HG03175 (cell line): Measurements from ENCODE around the gene SEC24C.
"Not testable (repeated sequence)": the region's sequence is repeated elsewhere in the genome, so short reads cannot be mapped to it uniquely, and the experiment has no call there.

Experiments used
- ATAC-seq: cut with Tn5 transposase; IDR thresholded peaks from one replicate; pipeline ENCODE4 v1.9.1; 2021; ENCODE audit warnings: mild to moderate bottlenecking, moderate library complexity; ENCODE audit not compliant: unreplicated experiment

Gene SEC24C

DNA sequence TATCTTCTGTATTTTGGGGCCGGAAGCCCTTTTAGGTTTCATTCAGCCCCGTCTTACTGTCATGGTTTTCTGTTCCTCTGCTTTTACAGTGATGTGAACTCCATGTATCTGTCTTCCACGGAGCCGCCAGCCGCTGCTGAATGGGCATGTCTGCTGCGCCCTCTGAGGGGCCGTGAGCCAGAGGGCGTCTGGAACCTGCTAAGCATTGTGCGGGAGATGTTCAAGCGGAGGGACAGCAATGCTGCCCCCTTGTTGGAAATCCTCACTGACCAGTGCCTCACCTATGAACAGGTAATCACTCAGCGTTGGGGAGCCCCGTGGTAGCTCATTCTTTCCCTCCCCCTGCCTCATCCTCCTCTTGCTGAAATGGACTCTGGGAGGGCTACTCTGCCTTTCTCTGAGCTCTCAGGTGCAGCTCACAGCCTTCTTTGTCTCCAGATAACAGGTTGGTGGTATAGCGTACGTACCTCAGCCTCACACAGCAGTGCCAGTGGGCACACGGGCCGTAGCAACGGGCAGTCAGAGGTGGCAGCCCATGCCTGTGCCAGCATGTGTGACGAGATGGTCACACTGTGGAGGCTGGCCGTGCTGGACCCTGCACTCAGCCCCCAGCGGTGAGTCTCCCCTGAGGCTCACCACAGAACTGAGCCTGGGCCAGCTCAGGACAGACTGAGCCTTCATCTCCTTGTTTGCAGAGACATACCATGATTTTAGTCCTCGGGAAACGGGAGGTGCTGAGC lies 46.9 kb downstream of the SEC24C start:
- ATAC-seq, result no peak

DNA sequence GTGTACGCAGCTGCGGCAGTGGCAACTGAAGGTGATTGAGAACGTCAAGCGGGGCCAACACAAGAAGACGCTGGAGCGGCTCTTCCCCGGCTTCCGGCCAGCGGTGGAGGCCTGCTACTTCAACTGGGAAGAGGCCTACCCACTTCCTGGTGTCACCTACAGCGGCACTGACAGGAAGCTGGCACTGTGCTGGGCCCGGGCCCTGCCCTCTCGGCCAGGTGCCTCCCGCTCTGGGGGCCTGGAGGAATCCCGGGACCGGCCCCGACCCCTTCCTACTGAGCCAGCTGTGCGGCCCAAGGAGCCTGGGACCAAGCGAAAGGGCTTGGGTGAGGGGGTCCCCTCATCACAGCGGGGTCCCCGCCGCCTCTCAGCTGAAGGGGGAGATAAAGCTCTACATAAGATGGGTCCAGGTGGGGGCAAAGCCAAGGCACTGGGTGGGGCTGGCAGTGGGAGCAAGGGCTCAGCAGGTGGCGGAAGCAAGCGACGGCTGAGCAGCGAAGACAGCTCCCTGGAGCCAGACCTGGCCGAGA lies 47.8 kb downstream of the SEC24C start:
- no peak for ATAC-seq

DNA sequence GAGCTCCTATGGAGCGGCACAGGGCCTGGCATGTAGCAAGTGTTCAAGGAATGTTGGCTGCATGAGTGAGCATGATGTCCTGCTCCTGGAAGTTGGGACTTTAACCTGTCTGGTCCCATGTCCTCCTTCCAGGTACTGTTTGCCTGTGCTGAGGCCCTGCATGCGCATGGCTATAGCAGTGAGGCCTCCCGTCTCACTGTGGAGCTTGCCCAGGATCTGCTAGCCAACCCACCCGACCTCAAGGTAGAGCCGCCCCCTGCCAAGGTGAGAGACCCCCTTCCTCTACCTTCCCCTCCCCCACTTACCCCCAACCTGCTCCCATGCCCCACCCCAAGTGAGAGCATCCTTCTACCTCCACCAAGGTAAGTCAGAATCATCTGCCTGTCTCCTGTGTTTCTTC lies 49.3 kb downstream of the SEC24C start:
- ATAC-seq, result no peak

DNA sequence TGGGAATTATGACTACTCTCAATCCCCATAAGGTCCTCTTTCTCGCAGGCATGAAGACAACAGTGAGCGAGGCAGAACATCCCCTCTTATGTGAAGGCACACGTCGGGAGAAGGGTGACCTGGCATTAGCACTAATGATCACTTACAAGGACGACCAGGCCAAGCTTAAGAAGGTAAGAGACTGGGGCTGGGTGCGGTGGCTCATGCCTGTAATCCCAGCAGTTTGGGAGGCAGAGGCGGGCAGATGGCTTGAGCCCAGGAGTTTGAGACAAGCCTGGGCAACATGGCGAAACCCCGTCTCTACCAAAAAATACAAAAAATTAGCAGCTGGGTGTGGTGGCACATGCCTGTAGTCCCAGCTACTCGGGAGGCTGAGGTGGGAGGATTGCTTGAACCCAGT lies 51.3 kb downstream of the SEC24C start:
- not testable (repeated sequence) for ATAC-seq

DNA sequence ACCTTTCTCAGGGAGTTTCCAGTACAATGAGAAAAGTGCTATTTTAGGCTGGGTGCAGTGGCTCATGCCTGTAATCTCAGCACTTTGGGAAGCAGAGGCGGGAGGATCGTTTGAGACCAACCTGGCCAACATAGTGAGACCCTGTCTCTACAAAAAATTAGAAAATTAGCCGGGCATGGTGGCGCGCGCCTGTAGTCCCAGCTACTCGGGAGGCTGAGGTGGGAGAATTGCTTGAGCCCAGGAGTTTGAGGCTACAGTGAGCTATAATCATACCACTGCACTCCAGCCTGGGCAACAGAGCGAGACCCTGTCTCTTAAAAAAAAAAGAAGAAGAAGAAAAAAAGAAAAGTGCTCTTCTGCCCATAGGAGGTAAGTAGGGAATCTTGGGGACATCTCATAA lies 51.9 kb downstream of the SEC24C start:
- ATAC-seq, result not testable (repeated sequence)

DNA sequence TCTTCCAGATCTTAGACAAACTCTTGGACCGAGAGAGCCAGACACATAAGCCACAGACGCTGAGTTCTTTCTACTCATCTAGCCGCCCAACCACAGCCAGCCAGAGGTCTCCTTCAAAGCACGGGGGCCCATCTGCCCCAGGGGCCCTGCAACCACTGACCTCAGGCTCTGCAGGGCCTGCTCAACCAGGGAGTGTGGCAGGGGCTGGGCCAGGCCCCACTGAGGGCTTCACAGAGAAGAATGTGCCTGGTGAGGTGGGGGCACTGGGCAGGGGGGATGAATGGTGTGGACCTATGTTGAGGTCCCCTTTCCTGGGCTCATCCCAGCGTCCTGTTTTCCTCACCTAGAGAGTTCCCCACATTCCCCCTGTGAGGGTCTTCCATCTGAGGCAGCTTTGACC lies 52.6 kb downstream of the SEC24C start:
- no peak for ATAC-seq

DNA sequence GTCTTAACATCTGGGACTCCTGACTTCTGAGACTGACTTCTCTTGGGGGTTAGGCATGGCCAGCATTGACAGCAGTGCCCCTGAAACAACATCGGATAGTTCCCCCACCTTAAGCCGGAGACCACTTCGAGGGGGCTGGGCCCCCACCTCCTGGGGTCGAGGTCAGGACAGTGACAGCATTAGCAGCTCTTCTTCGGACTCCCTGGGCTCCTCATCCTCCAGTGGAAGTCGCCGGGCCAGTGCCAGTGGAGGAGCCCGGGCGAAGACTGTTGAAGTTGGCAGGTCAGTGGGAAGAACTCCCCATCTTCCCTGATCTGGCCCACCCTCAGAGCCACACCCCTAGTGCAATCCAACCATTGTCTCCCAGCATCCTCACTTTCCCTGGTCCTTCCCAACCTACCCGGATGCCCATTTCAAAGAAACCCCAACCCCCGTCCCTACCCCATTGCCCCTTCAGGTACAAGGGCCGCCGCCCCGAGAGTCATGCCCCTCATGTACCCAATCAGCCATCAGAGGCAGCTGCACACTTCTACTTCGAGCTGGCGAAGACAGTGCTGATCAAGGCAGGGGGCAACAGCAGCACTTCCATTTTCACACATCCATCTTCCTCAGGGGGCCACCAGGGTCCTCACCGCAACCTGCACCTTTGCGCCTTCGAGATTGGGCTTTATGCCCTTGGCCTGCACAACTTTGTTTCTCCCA lies 53.3 kb downstream of the SEC24C start:
- ATAC-seq, result no peak

DNA sequence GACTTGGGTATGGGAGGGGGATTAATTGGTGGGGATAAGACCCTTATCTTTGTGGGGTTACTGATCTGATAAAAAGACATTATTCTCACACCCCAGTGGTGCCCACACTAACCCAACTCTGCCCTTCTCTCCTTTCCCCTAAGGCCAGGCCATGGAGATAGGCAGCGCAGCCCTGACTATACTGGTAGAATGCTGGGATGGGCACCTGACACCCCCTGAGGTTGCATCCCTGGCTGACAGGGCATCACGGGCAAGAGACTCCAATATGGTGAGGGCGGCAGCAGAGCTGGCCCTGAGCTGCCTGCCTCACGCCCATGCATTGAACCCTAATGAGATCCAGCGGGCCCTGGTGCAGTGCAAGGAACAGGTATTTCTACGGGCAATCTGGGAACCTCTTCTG lies 53.9 kb downstream of the SEC24C start:
- no peak for ATAC-seq

DNA sequence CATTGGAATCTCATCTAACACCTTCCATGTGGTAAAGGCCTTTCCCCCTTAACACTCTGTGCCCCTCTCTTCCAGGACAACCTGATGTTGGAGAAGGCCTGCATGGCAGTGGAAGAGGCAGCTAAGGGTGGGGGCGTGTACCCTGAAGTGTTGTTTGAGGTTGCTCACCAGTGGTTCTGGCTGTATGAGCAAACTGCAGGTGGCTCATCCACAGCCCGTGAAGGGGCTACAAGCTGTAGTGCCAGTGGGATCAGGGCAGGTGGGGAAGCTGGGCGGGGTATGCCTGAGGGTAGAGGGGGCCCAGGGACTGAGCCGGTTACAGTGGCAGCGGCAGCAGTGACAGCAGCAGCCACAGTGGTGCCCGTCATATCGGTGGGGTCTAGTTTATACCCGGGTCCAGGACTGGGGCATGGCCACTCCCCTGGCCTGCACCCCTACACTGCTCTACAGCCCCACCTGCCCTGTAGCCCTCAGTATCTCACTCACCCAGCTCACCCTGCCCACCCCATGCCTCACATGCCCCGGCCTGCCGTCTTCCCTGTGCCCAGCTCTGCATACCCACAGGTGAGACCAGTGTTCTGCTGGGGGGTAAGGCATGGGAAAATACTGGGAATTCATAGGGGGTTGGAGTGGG lies 54.9 kb downstream of the SEC24C start:
- no peak for ATAC-seq

DNA sequence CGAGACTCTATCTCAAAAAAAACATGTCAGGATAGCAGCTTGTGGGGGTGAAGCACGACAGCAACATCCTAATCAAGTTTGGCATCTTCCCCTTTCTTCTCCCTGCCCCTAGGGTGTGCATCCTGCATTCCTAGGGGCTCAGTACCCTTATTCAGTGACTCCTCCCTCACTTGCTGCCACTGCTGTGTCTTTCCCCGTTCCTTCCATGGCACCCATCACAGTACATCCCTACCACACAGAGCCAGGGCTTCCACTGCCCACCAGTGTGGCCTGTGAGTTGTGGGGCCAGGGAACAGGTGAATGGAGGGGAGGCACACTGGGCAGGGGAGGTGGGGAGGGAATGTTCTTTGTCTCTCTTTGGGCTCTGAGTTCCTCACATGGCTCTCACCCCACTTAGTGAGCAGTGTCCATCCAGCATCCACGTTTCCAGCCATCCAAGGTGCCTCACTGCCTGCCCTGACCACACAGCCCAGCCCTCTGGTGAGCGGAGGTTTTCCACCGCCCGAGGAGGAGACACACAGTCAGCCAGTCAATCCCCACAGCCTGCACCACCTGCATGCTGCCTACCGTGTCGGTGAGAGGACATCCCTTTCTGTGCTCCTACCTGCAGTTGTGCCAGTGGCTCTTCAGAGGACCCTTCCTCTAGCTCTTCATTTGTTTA lies 55.9 kb downstream of the SEC24C start:
- ATAC-seq, result no peak

DNA sequence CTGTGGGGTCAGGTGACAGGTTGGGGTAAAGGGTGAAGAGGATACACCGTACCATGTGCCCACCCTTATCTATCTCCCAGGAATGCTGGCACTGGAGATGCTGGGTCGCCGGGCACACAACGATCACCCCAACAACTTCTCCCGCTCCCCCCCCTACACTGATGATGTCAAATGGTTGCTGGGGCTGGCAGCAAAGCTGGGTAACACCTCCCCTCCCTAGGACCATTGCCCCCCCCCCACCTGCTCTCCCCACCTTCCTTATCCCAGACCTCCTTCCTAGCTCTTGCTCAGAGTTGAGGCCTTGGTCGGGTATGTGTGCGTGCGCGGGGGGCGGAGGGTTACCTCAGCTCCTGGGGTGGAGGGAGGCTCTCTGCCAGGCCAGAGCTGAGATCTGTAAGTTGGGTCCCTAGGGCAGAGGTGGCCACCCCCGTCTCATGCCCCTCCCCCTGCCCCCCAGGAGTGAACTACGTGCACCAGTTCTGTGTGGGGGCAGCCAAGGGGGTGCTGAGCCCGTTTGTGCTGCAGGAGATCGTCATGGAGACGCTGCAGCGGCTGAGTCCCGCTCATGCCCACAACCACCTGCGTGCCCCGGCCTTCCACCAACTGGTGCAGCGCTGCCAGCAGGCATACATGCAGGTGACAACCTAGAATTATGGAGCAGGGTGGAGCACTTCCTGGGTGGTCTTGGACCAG lies 56.5 kb downstream of the SEC24C start:
- ATAC-seq, result no peak

DNA sequence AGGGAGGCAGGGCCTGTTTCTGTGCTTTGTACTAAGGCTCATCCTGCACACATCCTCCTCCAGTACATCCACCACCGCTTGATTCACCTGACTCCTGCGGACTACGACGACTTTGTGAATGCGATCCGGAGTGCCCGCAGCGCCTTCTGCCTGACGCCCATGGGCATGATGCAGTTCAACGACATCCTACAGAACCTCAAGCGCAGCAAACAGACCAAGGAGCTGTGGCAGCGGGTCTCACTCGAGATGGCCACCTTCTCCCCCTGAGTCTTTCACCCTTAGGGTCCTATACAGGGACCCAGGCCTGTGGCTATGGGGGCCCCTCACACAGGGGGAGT lies 57.0 kb downstream of the SEC24C start:
- no peak for ATAC-seq

DNA sequence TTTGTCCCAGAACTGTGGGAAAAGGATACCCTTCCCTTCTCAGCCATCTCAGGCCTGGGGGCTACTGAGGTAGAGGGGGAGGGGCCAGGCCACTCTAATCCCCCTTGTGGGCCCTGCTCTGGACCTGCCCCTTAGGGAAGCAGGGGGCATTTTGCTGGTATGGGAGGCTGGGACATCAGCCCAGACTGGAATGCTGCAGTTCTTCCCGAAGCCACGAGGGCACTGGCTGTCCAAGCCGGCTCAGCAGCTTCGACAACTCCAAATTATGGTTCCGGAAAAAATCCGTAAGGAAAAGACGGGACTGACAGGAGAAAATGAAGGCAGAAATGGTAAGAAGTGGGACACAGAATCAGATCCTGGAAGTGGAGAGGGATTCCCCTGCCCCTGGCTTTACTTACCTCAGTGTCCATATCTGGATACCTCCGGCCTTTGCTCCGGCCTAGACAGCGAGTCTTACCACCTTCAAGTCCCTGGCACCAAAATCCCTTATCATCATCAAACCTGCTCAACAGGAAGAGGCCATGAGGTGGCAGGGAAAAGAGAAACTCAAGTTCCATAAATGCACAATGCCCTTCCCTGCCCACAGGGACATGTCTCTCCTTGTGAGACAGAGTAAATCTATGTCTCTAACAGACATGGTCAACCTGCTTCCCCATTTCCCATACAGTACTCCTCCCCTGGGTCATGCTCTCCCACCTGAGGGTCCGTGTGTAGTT lies 58.3 kb downstream of the SEC24C start:
- ATAC-seq, result no peak

DNA sequence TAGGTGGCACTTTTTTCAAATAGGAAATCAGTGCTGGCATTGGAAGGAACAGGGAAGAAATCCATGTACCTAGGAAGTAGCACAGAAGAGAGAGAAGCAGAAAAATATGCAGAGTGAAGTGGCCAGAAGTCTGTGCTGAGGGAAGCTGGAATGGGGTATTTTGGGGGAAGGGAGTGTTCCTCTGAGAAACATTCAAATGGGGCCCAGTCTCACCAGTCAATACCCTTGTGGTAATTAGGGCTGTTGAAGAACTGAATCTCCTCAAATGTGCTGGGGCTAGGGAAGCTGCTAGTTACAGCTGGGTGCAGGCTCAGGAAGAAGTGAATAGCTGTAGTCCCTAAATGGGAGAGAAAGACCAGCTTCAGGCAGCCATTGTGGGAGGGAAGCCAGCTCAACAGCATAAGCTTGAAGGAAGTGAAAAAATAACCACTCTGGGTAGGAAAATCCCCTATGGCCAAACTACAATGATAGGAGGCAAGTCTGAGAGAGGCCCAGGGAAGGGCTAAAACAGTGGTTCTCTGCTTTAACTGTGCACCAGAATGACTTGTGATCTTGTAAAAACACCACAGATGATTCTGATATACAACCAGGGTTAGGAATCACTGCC lies 59.6 kb downstream of the SEC24C start:
- ATAC-seq, result no peak

DNA sequence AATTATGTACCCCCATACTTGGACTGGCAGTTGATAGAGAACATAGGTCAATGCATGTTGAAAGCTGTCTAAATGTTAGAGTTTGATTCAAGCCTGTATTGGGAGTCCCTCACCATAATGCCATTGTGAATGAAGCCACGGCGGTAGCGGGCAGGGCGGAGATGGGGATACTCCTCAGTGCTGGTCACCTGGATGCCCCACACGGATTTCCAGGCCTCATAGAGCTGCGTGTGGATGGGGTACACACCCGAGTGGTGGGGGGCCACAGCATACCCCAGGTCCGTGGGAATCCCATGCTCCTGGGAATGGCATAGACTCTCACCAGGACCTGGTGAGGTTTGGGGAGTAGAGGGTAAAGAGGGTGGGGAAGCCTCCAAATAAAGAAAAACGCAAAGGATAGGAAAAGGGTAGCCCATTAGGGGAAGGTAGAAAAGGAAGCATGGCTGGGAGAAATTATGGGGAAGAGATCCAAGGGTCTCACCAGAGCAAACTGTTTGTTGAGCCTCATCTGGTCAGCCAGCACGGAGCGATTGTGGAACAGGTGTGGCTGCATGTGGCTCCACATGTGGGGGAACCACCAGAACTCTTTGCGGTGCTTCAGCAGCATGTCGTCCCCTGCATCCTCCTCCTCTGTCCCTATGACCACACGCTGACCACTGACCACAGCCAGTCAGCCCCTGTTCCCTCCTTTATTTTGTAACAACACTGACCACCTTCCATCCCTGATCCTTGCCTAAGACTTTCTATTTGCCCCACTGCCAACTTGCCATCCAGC lies 62.2 kb downstream of the SEC24C start:
- no peak for ATAC-seq

DNA sequence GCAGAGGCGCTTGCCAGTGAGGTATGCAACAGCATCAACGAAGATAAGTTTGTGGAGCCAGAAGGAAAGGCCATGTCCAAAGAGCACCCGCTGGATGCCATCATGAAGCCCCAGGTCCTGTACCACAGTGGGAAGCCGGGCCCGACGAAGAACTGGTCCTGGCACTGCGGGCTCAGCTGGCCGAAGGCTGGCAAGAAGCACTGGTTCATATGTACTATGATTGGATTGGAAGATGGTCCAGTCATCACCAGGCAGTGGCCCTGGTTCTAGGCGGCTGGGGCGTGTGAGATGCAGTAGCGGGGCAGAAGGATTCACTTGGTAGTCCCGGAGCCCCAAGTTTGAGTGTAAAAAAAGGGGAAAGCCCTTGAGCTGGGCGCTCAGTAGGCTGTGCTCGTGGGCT lies 63.3 kb downstream of the SEC24C start:
- no peak for ATAC-seq

DNA sequence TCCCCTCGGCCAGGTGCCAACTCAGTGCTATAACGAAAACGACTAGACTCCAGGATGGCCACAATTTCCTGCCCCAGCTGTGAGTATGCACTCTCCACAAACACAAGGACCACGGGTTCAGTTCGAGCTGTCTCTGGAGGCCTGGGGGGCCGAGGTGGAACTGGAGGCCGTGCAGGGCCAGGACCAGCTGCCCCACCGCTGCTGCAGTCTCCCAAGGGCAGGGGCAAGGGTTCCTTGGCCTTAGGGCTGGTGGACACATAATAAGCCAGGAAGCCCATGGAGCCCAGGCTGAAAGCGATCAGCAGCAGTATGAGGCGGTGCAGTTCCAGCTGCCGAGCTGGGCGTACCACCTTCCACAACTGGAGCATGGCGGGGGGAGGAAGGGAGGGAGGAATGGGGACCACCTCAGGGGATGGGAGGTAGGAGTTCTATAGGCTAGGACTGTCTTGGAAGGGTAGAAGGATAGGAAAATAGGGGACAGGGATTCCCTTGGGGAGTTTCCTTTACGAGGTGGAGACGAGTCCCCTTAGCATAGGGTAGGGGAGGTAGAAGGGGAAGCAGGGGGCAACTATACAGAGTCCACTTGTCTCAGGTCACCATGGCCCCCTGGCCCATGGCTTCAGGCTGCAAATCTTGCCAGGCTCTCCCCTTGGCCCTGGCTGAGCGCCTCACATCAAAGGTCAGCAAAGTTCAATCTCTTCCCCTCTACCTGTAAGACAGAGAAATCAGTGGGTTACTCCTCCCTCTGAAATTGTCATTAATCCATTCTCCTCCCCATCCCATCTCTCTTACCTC lies 64.0 kb downstream of the SEC24C start:
- ATAC-seq, result no peak

DNA sequence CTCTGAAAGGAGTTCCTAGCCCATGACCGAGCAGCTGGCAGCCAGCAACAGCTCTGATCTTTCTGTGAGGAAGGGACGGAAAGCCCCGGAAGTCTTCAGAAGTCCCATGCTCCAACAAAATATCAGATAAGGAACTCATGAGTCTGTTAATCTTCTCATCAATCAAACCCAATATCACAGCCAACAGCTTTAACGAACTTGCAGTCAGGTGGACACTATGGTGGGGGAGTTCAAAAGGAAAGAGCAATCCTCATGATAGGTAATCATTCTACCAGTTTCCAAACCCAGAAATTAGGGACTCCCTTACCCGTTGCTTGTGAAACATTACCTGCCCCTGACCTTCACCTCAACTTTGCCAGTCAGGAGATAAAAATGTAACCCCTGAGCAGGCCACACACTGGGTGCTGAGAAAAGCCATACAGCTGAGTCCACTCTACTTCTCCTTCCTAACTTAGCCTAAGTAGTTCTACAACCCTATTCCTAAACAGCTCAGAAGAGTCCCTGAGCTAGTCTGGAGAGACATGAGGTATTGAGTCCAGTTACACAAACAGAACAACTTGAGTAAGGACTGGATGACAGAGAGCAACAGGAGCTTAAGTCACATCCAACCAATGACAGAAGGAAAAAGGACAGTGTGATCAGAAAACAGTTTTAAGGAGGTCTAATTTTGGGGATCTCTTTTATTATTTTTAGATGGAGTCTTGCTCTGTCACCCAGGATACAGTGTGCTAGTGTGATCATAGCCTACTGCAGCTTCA lies 65.1 kb downstream of the SEC24C start:
- no peak for ATAC-seq
